Fibroblast of the conjunctiva (primary cell): ENCODE measurements around the gene ASF1B.

ENCODE experiments used
- DNase-seq: peaks from one replicate; pipeline ENCODE4 v3.0.0-alpha.2; 2010; ENCODE audit warnings: low read depth

The ASF1B gene

GRCh38 chr19:14107581-14108461 is 28.6 kb downstream of the ASF1B start:
- no peak for DNase-seq

- DNase-seq, result no peak
Observed at GRCh38 chr19:14106840-14107239, 29.5 kb downstream of the ASF1B start.

- DNase-seq, result no peak
Observed at GRCh38 chr19:14105680-14106079, 30.7 kb downstream of the ASF1B start.

- no peak for DNase-seq
Observed at GRCh38 chr19:14103310-14103709, 33.1 kb downstream of the ASF1B start.

- DNase-seq, result no peak
Observed at GRCh38 chr19:14102756-14103155, 33.6 kb downstream of the ASF1B start.

GRCh38 chr19:14102102-14102696 is 34.2 kb downstream of the ASF1B start:
- no peak for DNase-seq

GRCh38 chr19:14101003-14101545 is 35.3 kb downstream of the ASF1B start:
- DNase-seq, result no peak

GRCh38 chr19:14097532-14098151 is 38.7 kb downstream of the ASF1B start:
- DNase-seq, result no peak

- DNase-seq, result no peak
Observed at GRCh38 chr19:14096272-14096992, 40.0 kb downstream of the ASF1B start.

GRCh38 chr19:14094854-14095253 is 41.5 kb downstream of the ASF1B start:
- no peak for DNase-seq

- no peak for DNase-seq
Observed at GRCh38 chr19:14093117-14093823, 43.1 kb downstream of the ASF1B start.

- no peak for DNase-seq
Observed at GRCh38 chr19:14091813-14092462, 44.5 kb downstream of the ASF1B start.

- no peak for DNase-seq
Observed at GRCh38 chr19:14091081-14091812, 45.1 kb downstream of the ASF1B start.

GRCh38 chr19:14090509-14091080 is 45.8 kb downstream of the ASF1B start, which contains the start of gene SAMD1:
Gene SAMD1 (minus strand): TSS chr19:14090751.
- peak; percentile 73 for DNase-seq

- no peak for DNase-seq
Observed at GRCh38 chr19:14089662-14090508, 46.5 kb downstream of the ASF1B start.

- DNase-seq, result no peak
Observed at GRCh38 chr19:14089412-14089661, 47.1 kb downstream of the ASF1B start.

GRCh38 chr19:14088634-14089411 is 47.6 kb downstream of the ASF1B start:
- DNase-seq, result no peak

- DNase-seq, result no peak
Observed at GRCh38 chr19:14086098-14086497, 50.3 kb downstream of the ASF1B start.
